Gastroesophageal sphincter (tissue), 3 donors: ENCODE results near the gene TMEM271.

Experiments used
- CTCF ChIP-seq, 4 experiments: fragments of 200-600 bp in 2 of 4; fragments of 450-650 bp in 2 of 4; sonication (generic) in 1 of 4; IDR thresholded peaks; one replicate each; pipeline ENCODE4 v1.5.1; 2017 to 2019; ENCODE audit warnings: antibody characterized with exemption in 4 of 4, mild to moderate bottlenecking in 2 of 4, moderate library complexity in 2 of 4
- EP300 ChIP-seq: sonication (generic); formaldehyde crosslinking; IDR thresholded peaks from one replicate; pipeline ENCODE4 v1.6.1; 2017; ENCODE audit warnings: antibody characterized with exemption, mild to moderate bottlenecking
- POLR2A ChIP-seq, 2 donors: fragments of 450-650 bp; IDR thresholded peaks; one replicate each; pipeline ENCODE4 v1.6.1; 2017; ENCODE audit warnings: antibody characterized with exemption in 2 of 2, mild to moderate bottlenecking in 2 of 2, moderate library complexity in 1 of 2

DNA sequence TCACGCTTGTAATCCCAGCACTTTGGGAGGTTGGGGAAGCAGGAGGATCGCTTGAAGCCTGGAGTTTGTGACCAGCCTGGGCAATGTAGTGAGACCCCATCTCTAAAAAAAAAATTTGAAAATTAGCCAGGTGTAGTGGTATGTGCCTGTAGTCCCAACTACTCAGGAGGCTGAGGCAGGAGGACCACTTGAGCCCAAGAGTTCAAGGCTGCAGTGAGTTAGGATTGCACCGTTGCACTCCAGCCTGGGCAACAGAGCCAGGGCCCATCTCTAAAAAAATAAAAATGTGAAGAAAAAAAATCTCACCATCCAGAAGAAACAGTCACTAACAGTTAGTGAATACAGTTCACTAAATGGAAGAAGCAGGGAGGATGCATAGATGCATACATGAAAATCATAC lies 34.8 kb downstream of the TMEM271 start:
- TF ChIP-seq CTCF (IDR thresholded peaks at IDR 0.05): no peak
- TF ChIP-seq POLR2A (IDR thresholded peaks at IDR 0.05): no peak
- no peak for TF ChIP-seq EP300
